HepG2 (cell line): ENCODE results near the gene AKR1A1. TPM values are rescaled to one million over a fixed set of nuclear protein-coding genes. Genes with fewer than 3 reads are reported as not detected.

Source experiments
- AGO2 ChIP-seq: fragments of 200-400 bp; formaldehyde crosslinking; optimal IDR thresholded peaks from 2 replicates; pipeline ENCODE3; 2017; ENCODE audit warnings: mild to moderate bottlenecking, low read depth, low read length, moderate library complexity
- CEBPG ChIP-seq: IDR thresholded peaks from 2 replicates; pipeline ENCODE4 v1.6.1; 2016
- EZH2 ChIP-seq: conservative IDR thresholded peaks from 2 replicates; pipeline ENCODE4 v1.6.1; 2012; ENCODE audit warnings: mild to moderate bottlenecking, low read depth, low read length, moderate library complexity
- FOXC1 ChIP-seq: sonication (generic); formaldehyde crosslinking; IDR thresholded peaks from 2 replicates; pipeline ENCODE4 v1.8.0; 2022; ENCODE audit warnings: mild to moderate bottlenecking, missing genetic modification reagents, borderline replicate concordance
- IRF2 ChIP-seq: IDR thresholded peaks from 2 replicates; pipeline ENCODE4 v1.6.1; 2018; ENCODE audit warnings: missing genetic modification reagents, missing compliant biosample characterization
- KDM3A ChIP-seq: IDR thresholded peaks from 2 replicates; pipeline ENCODE4 v1.6.1; 2018; ENCODE audit warnings: low read depth, missing compliant biosample characterization
- NR3C1 ChIP-seq: sonication (generic); formaldehyde crosslinking; IDR thresholded peaks from 2 replicates; pipeline ENCODE4 v1.4.0; 2020; ENCODE audit warnings: missing genetic modification reagents
- PRMT3 ChIP-seq: sonication (generic); formaldehyde crosslinking; IDR thresholded peaks from 2 replicates; pipeline ENCODE4 v1.8.1; 2022; ENCODE audit warnings: low read depth, mild to moderate bottlenecking, moderate library complexity, missing genetic modification reagents, borderline replicate concordance
- RCOR2 ChIP-seq: IDR thresholded peaks from 2 replicates; pipeline ENCODE4 v1.6.1; 2016; ENCODE audit warnings: missing biosample characterization, missing genetic modification reagents
- SIX4 ChIP-seq: sonication (generic); formaldehyde crosslinking; IDR thresholded peaks from 2 replicates; pipeline ENCODE4 v1.4.0; 2020; ENCODE audit warnings: missing genetic modification reagents
- SSRP1 ChIP-seq: IDR thresholded peaks from 2 replicates; pipeline ENCODE4 v1.6.1; 2016; ENCODE audit warnings: control low read depth
- SUZ12 ChIP-seq: fragments of 150-350 bp; IDR thresholded peaks from 2 replicates; pipeline ENCODE4 v1.6.1; 2014; ENCODE audit warnings: low read depth, low read length
- TEAD3 ChIP-seq: optimal IDR thresholded peaks from 2 replicates; pipeline ENCODE3; 2016; ENCODE audit warnings: borderline replicate concordance
- THAP9 ChIP-seq: sonication (generic); formaldehyde crosslinking; IDR thresholded peaks from 2 replicates; pipeline ENCODE4; 2020; ENCODE audit warnings: missing genetic modification reagents, mild to moderate bottlenecking, borderline replicate concordance
- ZBTB39 ChIP-seq: sonication (generic); formaldehyde crosslinking; IDR thresholded peaks from 2 replicates; pipeline ENCODE4 v1.5.0; 2020; ENCODE audit warnings: missing genetic modification reagents
- ZFP36L2 ChIP-seq: sonication (generic); formaldehyde crosslinking; IDR thresholded peaks from 2 replicates; pipeline ENCODE4 v1.4.0; 2020; ENCODE audit warnings: missing genetic modification reagents
- ZNF260 ChIP-seq: sonication (generic); formaldehyde crosslinking; IDR thresholded peaks from 2 replicates; pipeline ENCODE4 v1.4.0; 2020; ENCODE audit warnings: missing genetic modification reagents, low read depth, mild to moderate bottlenecking, borderline replicate concordance
- ZNF383 ChIP-seq: sonication (generic); formaldehyde crosslinking; IDR thresholded peaks from 2 replicates; pipeline ENCODE4 v1.4.0; 2020; ENCODE audit warnings: missing genetic modification reagents, mild to moderate bottlenecking, borderline replicate concordance
- ZNF460 ChIP-seq: sonication (generic); formaldehyde crosslinking; IDR thresholded peaks from 2 replicates; pipeline ENCODE4 v1.5.1; 2020; ENCODE audit warnings: missing genetic modification reagents, mild to moderate bottlenecking, borderline replicate concordance
- ZNF530 ChIP-seq: sonication (generic); formaldehyde crosslinking; IDR thresholded peaks from 2 replicates; pipeline ENCODE4 v1.5.0; 2020; ENCODE audit warnings: low read depth, mild to moderate bottlenecking, missing genetic modification reagents
- ZNF629 ChIP-seq: sonication (generic); formaldehyde crosslinking; conservative IDR thresholded peaks from 2 replicates; pipeline ENCODE4 v1.5.0; 2020; ENCODE audit warnings: missing genetic modification reagents
- polyA plus RNA-seq, 8 experiments: library from polyadenylated mRNA; depleted of rRNA in 3 of 8; stranded (reverse) in 7 of 8; unstranded in 1 of 8; fragments of >200 nt; fragmentation: Illumina TruSeq in 4 of 8; extraction: Trizol in 4 of 8; gene quantifications; 2 replicates each; pipeline versions ENCODE4 v1.2.1 to v1.2.3, GENCODE V29; 2011 to 2016; ENCODE audit warnings: low read depth in 4 of 8, missing spikeins in 1 of 8, mixed read lengths in 1 of 8; ENCODE audit not compliant: insufficient read depth in 1 of 8
- total RNA-seq, 5 experiments: library from RNA; depleted of rRNA; stranded (reverse); fragments of >200 nt; fragmentation: Illumina TruSeq; extraction: Trizol; gene quantifications; 2 replicates each; pipeline ENCODE4 v1.2.3, GENCODE V29; 2016; ENCODE audit warnings: low read depth in 1 of 5

Gene AKR1A1
- total and polyA plus RNA-seq, 2 of the 13 experiments (the other 11 are each of a cell fraction or from before 2014, with no cell fraction given) = 181 to 217 TPM

- peak; percentile 99 for TF ChIP-seq AGO2
- peak; percentile 55; the same call in 1 of the 2 replicates for TF ChIP-seq ZNF629 (CRISPR knock-in tag)
- no peak; the same call in 1 of the 2 replicates for TF ChIP-seq ZNF460 (CRISPR knock-in tag)
- 0 out of 2 replicates have a peak, but pooled peaks have one; percentile 45 for TF ChIP-seq RCOR2
- TF ChIP-seq SIX4 (CRISPR knock-in tag) = peak; percentile 41; the same call in 1 of the 2 replicates
- peak; percentile 92 for TF ChIP-seq FOXC1
- TF ChIP-seq ZBTB39 (CRISPR knock-in tag) = no peak
- TF ChIP-seq EZH2 = no peak
- TF ChIP-seq ZNF383 (CRISPR knock-in tag) = 0 out of 2 replicates have a peak, but pooled peaks have one; percentile 86
- TF ChIP-seq SSRP1 (CRISPR knock-in tag) = no peak
- peak; percentile 90 for TF ChIP-seq KDM3A (CRISPR knock-in tag)
- TF ChIP-seq ZFP36L2 = peak; percentile 22; the same call in 1 of the 2 replicates
- no peak for TF ChIP-seq NR3C1 (CRISPR knock-in tag)
- TF ChIP-seq SUZ12 = no peak
- no peak for TF ChIP-seq ZNF530 (CRISPR knock-in tag)
- no peak for TF ChIP-seq ZNF260 (CRISPR knock-in tag)
- TF ChIP-seq PRMT3 (CRISPR knock-in tag) = no peak
- peak; percentile 78 for TF ChIP-seq TEAD3 (CRISPR knock-in tag)
- peak; percentile 91 for TF ChIP-seq IRF2
- TF ChIP-seq THAP9 (CRISPR knock-in tag) = peak; percentile 87; the same call in 1 of the 2 replicates
- peak; percentile 76 for TF ChIP-seq CEBPG (CRISPR knock-in tag)
Measured at GRCh38 chr1:45521413-45522323, 29.0 kb upstream of the AKR1A1 start, which contains the start of gene PRDX1 (continued).
